Neural cell (in vitro differentiated cells): Measurements from ENCODE around the gene TTC19. TPM values are rescaled to one million over a fixed set of nuclear protein-coding genes. Genes with fewer than 3 reads are reported as not detected.

Source experiments
- H2AFZ ChIP-seq: fragments of 200-600, 300-800 bp; sonication (generic), shearing (Covaris generic); 2 replicates; pipeline ENCODE4 v1.6.0; 2014; ENCODE audit warnings: low read depth, mild to moderate bottlenecking, antibody characterized with exemption, low read length, moderate library complexity
- H3F3A ChIP-seq: fragments of 200-600 bp; shearing (Covaris generic); 2 replicates; pipeline ENCODE4 v1.6.1; 2016; ENCODE audit warnings: mild to moderate bottlenecking, moderate library complexity, mixed read lengths, antibody characterized with exemption, low read length; ENCODE audit not compliant: insufficient read depth, poor library complexity, severe bottlenecking
- H3K27ac ChIP-seq: fragments of 200-600, 300-800 bp; sonication (generic), shearing (Covaris generic); 2 replicates; pipeline ENCODE4 v1.5.1; 2014; ENCODE audit warnings: mild to moderate bottlenecking, low read length, moderate library complexity
- H3K27me3 ChIP-seq: fragments of 300-800, 200-600 bp; sonication (generic), shearing (Covaris generic); 2 replicates; pipeline ENCODE4 v1.6.0; 2014; ENCODE audit warnings: mild to moderate bottlenecking, low read depth, low read length, moderate library complexity; ENCODE audit not compliant: insufficient read depth
- H3K36me3 ChIP-seq: fragments of 300-800, 200-600 bp; sonication (generic), shearing (Covaris generic); 2 replicates; pipeline ENCODE4 v1.5.1; 2014; ENCODE audit warnings: mild to moderate bottlenecking, antibody characterized with exemption, low read length, moderate library complexity; ENCODE audit not compliant: insufficient read depth
- H3K4me2 ChIP-seq: fragments of 300-800, 200-600 bp; sonication (generic), shearing (Covaris generic); 2 replicates; pipeline ENCODE4 v1.6.0; 2014; ENCODE audit warnings: mild to moderate bottlenecking, low read length
- H3K4me3 ChIP-seq: fragments of 300-800, 200-600 bp; sonication (generic), shearing (Covaris generic); 2 replicates; pipeline ENCODE4 v1.5.1; 2014; ENCODE audit warnings: mild to moderate bottlenecking, low read length, moderate library complexity
- H3K79me2 ChIP-seq: fragments of 200-600 bp; shearing (Covaris generic); replicated peaks from 2 replicates; pipeline ENCODE4 v1.6.0; 2014; ENCODE audit warnings: mild to moderate bottlenecking, low read length, moderate library complexity; ENCODE audit not compliant: insufficient read depth
- H3K9ac ChIP-seq: fragments of 300-800, 200-600 bp; sonication (generic), shearing (Covaris generic); 2 replicates; pipeline ENCODE4 v1.6.1; 2016; ENCODE audit warnings: mild to moderate bottlenecking, low read length, mixed read lengths
- H3K9me2 ChIP-seq: fragments of 200-600 bp; shearing (Covaris generic); 2 replicates; pipeline ENCODE4 v1.6.1; 2016; ENCODE audit warnings: mild to moderate bottlenecking, low read length, mixed read lengths; ENCODE audit not compliant: insufficient read depth
- H3K9me3 ChIP-seq: fragments of 200-600, 300-800 bp; sonication (generic), shearing (Covaris generic); 2 replicates; pipeline ENCODE4 v1.6.1; 2016; ENCODE audit warnings: mild to moderate bottlenecking, mixed run types, low read length, moderate library complexity, mixed read lengths
- H4K20me1 ChIP-seq: fragments of 200-600 bp; shearing (Covaris generic); 2 replicates; pipeline ENCODE4 v1.6.1; 2016; ENCODE audit warnings: mild to moderate bottlenecking, mixed run types; ENCODE audit not compliant: insufficient read depth
- CTCF ChIP-seq: fragments of 450-650 bp; IDR thresholded peaks from 2 replicates; pipeline ENCODE4 v1.5.1; 2014; ENCODE audit warnings: antibody characterized with exemption, mild to moderate bottlenecking, moderate library complexity; ENCODE audit not compliant: poor library complexity, severe bottlenecking
- EP300 ChIP-seq: fragments of 450-650 bp; conservative IDR thresholded peaks from 2 replicates; pipeline ENCODE4 v1.6.1; 2014; ENCODE audit warnings: antibody characterized with exemption, mild to moderate bottlenecking, moderate library complexity; ENCODE audit not compliant: poor library complexity, severe bottlenecking
- EZH2 ChIP-seq: fragments of 200-600, 300-800 bp; shearing (Covaris generic), sonication (generic); IDR thresholded peaks from 2 replicates; pipeline ENCODE4 v1.6.1; 2014; ENCODE audit warnings: antibody characterized with exemption, low read length, borderline replicate concordance, mild to moderate bottlenecking; ENCODE audit not compliant: insufficient read depth, poor library complexity, severe bottlenecking
- MXI1 ChIP-seq: fragments of 450-650 bp; conservative IDR thresholded peaks from 2 replicates; pipeline ENCODE4 v1.6.1; 2014; ENCODE audit warnings: antibody characterized with exemption, mild to moderate bottlenecking; ENCODE audit not compliant: poor library complexity, severe bottlenecking
- POLR2AphosphoS5 ChIP-seq: IDR thresholded peaks from 2 replicates; pipeline ENCODE4 v1.6.1; 2012
- RAD21 ChIP-seq: fragments of 450-650 bp; conservative IDR thresholded peaks from 2 replicates; pipeline ENCODE4 v1.6.1; 2014; ENCODE audit warnings: antibody characterized with exemption, mild to moderate bottlenecking, moderate library complexity
- REST ChIP-seq: IDR thresholded peaks from 2 replicates; pipeline ENCODE4 v1.6.1; 2012; ENCODE audit warnings: borderline replicate concordance
- SMC3 ChIP-seq: fragments of 450-650 bp; conservative IDR thresholded peaks from 2 replicates; pipeline ENCODE4 v1.6.1; 2014; ENCODE audit warnings: antibody characterized with exemption, mild to moderate bottlenecking, moderate library complexity; ENCODE audit not compliant: poor library complexity
- TAF1 ChIP-seq: IDR thresholded peaks from 2 replicates; pipeline ENCODE4 v1.6.1; 2012; ENCODE audit warnings: low read depth
- polyA plus RNA-seq: library from polyadenylated mRNA; depleted of rRNA; stranded (reverse); fragments of >200 nt; gene quantifications from 2 replicates; pipeline ENCODE4 v1.2.3, GENCODE V29; 2014

The TTC19 gene
- polyA plus RNA-seq, 1 donor from 2014 or later = 97.8 TPM

DNA sequence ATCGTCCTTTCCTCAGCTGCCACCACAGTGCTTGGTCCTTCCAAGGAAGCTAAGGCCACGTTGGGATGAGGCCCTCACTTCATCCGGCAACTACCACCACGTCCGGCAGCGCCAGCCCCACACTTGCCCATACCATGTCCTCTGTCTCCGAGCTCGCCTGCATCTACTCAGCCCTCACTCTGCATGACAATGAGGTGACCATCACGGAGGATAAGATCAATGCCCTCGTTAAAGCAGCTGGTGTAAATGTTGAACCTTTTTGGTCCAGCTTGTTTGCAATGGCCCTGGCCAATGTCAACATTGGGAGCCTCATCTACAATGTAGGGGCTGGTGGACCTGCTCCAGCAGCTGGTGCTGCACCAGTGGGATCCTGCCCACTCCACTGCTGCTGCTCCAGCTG is 44.9 kb downstream of the TTC19 start:
- H3F3A ChIP-seq = peaks cover 2% of the 10 kb centered on the region
- H3K4me3 ChIP-seq = no peak overlapping the region
- H3K9me3 ChIP-seq = no peaks in the 10 kb centered on the region
- H2AFZ ChIP-seq = no peak overlapping the region
- TF ChIP-seq TAF1 (no peak), EP300 (no peak), POLR2AphosphoS5 (no peak), MXI1 (no peak), CTCF (no peak), SMC3 (no peak)
- no peaks in the 10 kb centered on the region for H3K27me3 ChIP-seq
- H3K79me2 ChIP-seq = no peaks in the 10 kb centered on the region
- no peak overlapping the region for H3K27ac ChIP-seq
- H3K9ac ChIP-seq = no peak overlapping the region
- no peaks in the 10 kb centered on the region for H3K9me2 ChIP-seq
- H3K36me3 ChIP-seq = peaks cover 3% of the 10 kb centered on the region
- H3K4me2 ChIP-seq = no peak overlapping the region
- no peaks in the 10 kb centered on the region for H4K20me1 ChIP-seq

- Histone ChIP-seq H3K79me2 (no peaks in the 10 kb centered on the region), H3K36me3 (peaks cover 3% of the 10 kb centered on the region), H3F3A (peaks cover 2% of the 10 kb centered on the region), H3K27ac (no peak overlapping the region), H3K9me2 (no peaks in the 10 kb centered on the region), H3K9me3 (no peaks in the 10 kb centered on the region), H3K4me3 (no peak overlapping the region), H2AFZ (no peak overlapping the region), H4K20me1 (no peaks in the 10 kb centered on the region), H3K4me2 (no peak overlapping the region), H3K9ac (no peak overlapping the region), H3K27me3 (no peaks in the 10 kb centered on the region)
- TF ChIP-seq TAF1 = no peak
- no peak for TF ChIP-seq POLR2AphosphoS5
- TF ChIP-seq EZH2 = no peak
- no peak for TF ChIP-seq RAD21
- TF ChIP-seq REST = no peak
- TF ChIP-seq MXI1 = no peak
- no peak for TF ChIP-seq SMC3
- no peak for TF ChIP-seq EP300
- TF ChIP-seq CTCF = no peak
These were observed 47.3 kb downstream of the TTC19 start for GRCh38 chr17:16046966-16047365.
